IMR-90 (cell line): ENCODE data around the gene CARD10. TPM values are rescaled to one million over a fixed set of nuclear protein-coding genes. Genes with fewer than 3 reads are reported as not detected.

Source experiments
- ATAC-seq: fragments of 200-7000 bp; cut with Tn5 transposase; 2 replicates; pipeline ENCODE4 v1.9.1; 2020; ENCODE audit warnings: low read depth, mild to moderate bottlenecking, moderate library complexity
- BruUV-seq: library from RNA; stranded (reverse); fragments of 400-500 nt; replicated peaks from 2 replicates; lab custom pipeline; 2021; lab: Mats Ljungman, UMichigan
- CTCF ChIA-PET: fragments of 300-600 bp; formaldehyde crosslinking; extraction: SDS; loops from one replicate; lab custom pipeline; 2021; ENCODE audit warnings: antibody characterized with exemption; lab: Yijun Ruan, JAX
- POLR2A ChIA-PET: fragments of 300-600 bp; sonication (Branson Sonifier 250); formaldehyde crosslinking; loops from one replicate; lab custom pipeline; 2022; ENCODE audit warnings: antibody characterized with exemption; ENCODE audit not compliant: unreplicated experiment; lab: Charles Lee
- DNase-seq: peaks from one replicate; pipeline ENCODE4 v3.0.0; 2013
- H2AFZ ChIP-seq: replicated peaks from 2 replicates; pipeline ENCODE3; 2013; ENCODE audit warnings: low read length, mild to moderate bottlenecking; ENCODE audit not compliant: poor library complexity
- H2AK5ac ChIP-seq: 2 replicates; pipeline ENCODE4 v1.6.1; 2013; ENCODE audit warnings: low read depth, low read length, inconsistent platforms
- H2AK9ac ChIP-seq: replicated peaks from 2 replicates; pipeline ENCODE3; 2013; ENCODE audit warnings: mild to moderate bottlenecking, low read depth, low read length, moderate library complexity; ENCODE audit not compliant: poor library complexity
- H2BK120ac ChIP-seq: 2 replicates; pipeline ENCODE4 v1.6.1; 2013; ENCODE audit warnings: low read depth, low read length, inconsistent platforms
- H2BK15ac ChIP-seq: 3 replicates; pipeline ENCODE4 v1.6.1; 2013; ENCODE audit warnings: low read depth, low read length, inconsistent platforms
- H2BK20ac ChIP-seq: 2 replicates; pipeline ENCODE4 v1.6.1; 2013; ENCODE audit warnings: low read depth, mild to moderate bottlenecking, inconsistent platforms, low read length, moderate library complexity
- H2BK5ac ChIP-seq: 2 replicates; pipeline ENCODE4 v1.6.1; 2013; ENCODE audit warnings: mild to moderate bottlenecking, low read depth, low read length, inconsistent platforms; ENCODE audit not compliant: poor library complexity, severe bottlenecking
- H3K14ac ChIP-seq: replicated peaks from 2 replicates; pipeline ENCODE4 v1.6.1; 2013; ENCODE audit warnings: low read depth, low read length, inconsistent platforms
- H3K18ac ChIP-seq: 2 replicates; pipeline ENCODE4 v1.6.1; 2013; ENCODE audit warnings: low read depth, low read length, control low read depth
- H3K23ac ChIP-seq: 2 replicates; pipeline ENCODE4 v1.6.1; 2013; ENCODE audit warnings: low read depth, low read length, inconsistent platforms
- H3K27ac ChIP-seq: 2 replicates; pipeline ENCODE4 v1.5.1; 2013; ENCODE audit warnings: mild to moderate bottlenecking, control low read depth, low read length; ENCODE audit not compliant: insufficient read depth
- H3K27me3 ChIP-seq: 2 replicates; pipeline ENCODE4 v1.6.1; 2013; ENCODE audit warnings: low read length; ENCODE audit not compliant: control insufficient read depth, insufficient read depth
- H3K36me3 ChIP-seq: 2 replicates; pipeline ENCODE4 v1.6.1; 2013; ENCODE audit warnings: low read length, mixed read lengths; ENCODE audit not compliant: control insufficient read depth, insufficient read depth
- H3K4ac ChIP-seq: 2 replicates; pipeline ENCODE4 v1.6.1; 2013; ENCODE audit warnings: low read depth, low read length, inconsistent platforms
- H3K4me1 ChIP-seq: 2 replicates; pipeline ENCODE4 v1.6.1; 2013; ENCODE audit warnings: low read length, mixed read lengths; ENCODE audit not compliant: control insufficient read depth, insufficient read depth
- H3K4me2 ChIP-seq: 2 replicates; pipeline ENCODE4 v1.6.1; 2013; ENCODE audit warnings: low read depth, mild to moderate bottlenecking, control low read depth, low read length, moderate library complexity
- H3K4me3 ChIP-seq: 2 replicates; pipeline ENCODE4 v1.5.1; 2013; ENCODE audit warnings: low read depth, mild to moderate bottlenecking, control low read depth, low read length, moderate library complexity; ENCODE audit not compliant: insufficient read depth
- H3K56ac ChIP-seq: 2 replicates; pipeline ENCODE4 v1.6.1; 2013; ENCODE audit warnings: low read length, inconsistent platforms; ENCODE audit not compliant: insufficient read depth; ENCODE audit errors: extremely low read depth
- H3K79me1 ChIP-seq, 2 experiments: 2 replicates each; pipeline ENCODE4 v1.6.1; 2013; ENCODE audit warnings: low read length in 2 of 2, inconsistent platforms in 1 of 2, low read depth in 1 of 2
- H3K9ac ChIP-seq: 2 replicates; pipeline ENCODE4 v1.6.1; 2013; ENCODE audit warnings: low read depth, low read length, control low read depth
- H3K9me1 ChIP-seq: 2 replicates; pipeline ENCODE4 v1.6.1; 2013; ENCODE audit warnings: low read length, inconsistent platforms; ENCODE audit not compliant: insufficient read depth
- H3K9me3 ChIP-seq: 2 replicates; pipeline ENCODE4 v1.6.1; 2013; ENCODE audit warnings: low read length; ENCODE audit not compliant: control insufficient read depth, insufficient read depth
- H4K20me1 ChIP-seq: 2 replicates; pipeline ENCODE4 v1.6.1; 2013; ENCODE audit warnings: low read length, inconsistent platforms; ENCODE audit not compliant: insufficient read depth
- H4K5ac ChIP-seq: 2 replicates; pipeline ENCODE4 v1.6.1; 2013; ENCODE audit warnings: mild to moderate bottlenecking, low read depth, low read length, control low read depth
- H4K8ac ChIP-seq, 2 experiments: 2 replicates each; pipeline ENCODE4 v1.6.1; 2013; ENCODE audit warnings: low read depth in 2 of 2, low read length in 2 of 2, control low read depth in 1 of 2, inconsistent platforms in 1 of 2
- H4K91ac ChIP-seq: 2 replicates; pipeline ENCODE4 v1.6.1; 2013; ENCODE audit warnings: low read depth, low read length, inconsistent platforms; ENCODE audit not compliant: insufficient read depth
- BHLHE40 ChIP-seq: fragments of 150-350 bp; IDR thresholded peaks from 2 replicates; pipeline ENCODE4 v1.6.1; 2016; ENCODE audit warnings: mild to moderate bottlenecking, low read depth, low read length
- CHD1 ChIP-seq: IDR thresholded peaks from 2 replicates; pipeline ENCODE4 v1.6.1; 2012; ENCODE audit warnings: low read depth, low read length, improper control_type of control experiment
- ELK1 ChIP-seq: fragments of 150-350 bp; IDR thresholded peaks from 2 replicates; pipeline ENCODE4 v1.6.1; 2016; ENCODE audit warnings: low read depth, mild to moderate bottlenecking, low read length, moderate library complexity, borderline replicate concordance
- FOS ChIP-seq: fragments of 150-350 bp; IDR thresholded peaks from 2 replicates; pipeline ENCODE4 v1.6.1; 2016; ENCODE audit warnings: low read depth, low read length
- MXI1 ChIP-seq: IDR thresholded peaks from 2 replicates; pipeline ENCODE4 v1.6.1; 2012; ENCODE audit warnings: low read depth, mild to moderate bottlenecking, low read length, moderate library complexity, borderline replicate concordance
- NFE2L2 ChIP-seq: fragments of 150-350 bp; IDR thresholded peaks from 2 replicates; pipeline ENCODE4 v1.6.1; 2016; ENCODE audit warnings: low read depth, mild to moderate bottlenecking, low read length
- POLR2A ChIP-seq: IDR thresholded peaks from 2 replicates; pipeline ENCODE4 v1.6.1; 2012; ENCODE audit warnings: mild to moderate bottlenecking, low read depth, low read length
- RFX5 ChIP-seq: IDR thresholded peaks from 2 replicates; pipeline ENCODE4 v1.8.0; 2012; ENCODE audit warnings: low read depth, mild to moderate bottlenecking, low read length, moderate library complexity
- SMC3 ChIP-seq: fragments of 150-350 bp; IDR thresholded peaks from 2 replicates; pipeline ENCODE4 v1.6.1; 2016; ENCODE audit warnings: low read depth, mild to moderate bottlenecking, antibody characterized with exemption, low read length, moderate library complexity
- USF2 ChIP-seq: fragments of 150-350 bp; IDR thresholded peaks from 2 replicates; pipeline ENCODE4 v1.6.1; 2017; ENCODE audit warnings: mild to moderate bottlenecking, antibody characterized with exemption, low read length, low read depth
- WGBS, 2 experiments: methylation state at CpG; one replicate each; pipeline versions ENCODE4 v1.1.5 to v1.1.7; 2013; ENCODE audit warnings: missing lambda C conversion rate in 2 of 2; ENCODE audit not compliant: insufficient read length in 1 of 2; ENCODE audit errors: extremely low coverage in 2 of 2; 5-methylcytosine and 5-hydroxymethylcytosine counted together
- dilution Hi-C: fragments of 300-500 bp; cut with HindIII; formaldehyde crosslinking; loops from one replicate; pipeline ENCODE4 v1.14.3; 2018; ENCODE audit warnings: low sequenced_read_pairs; ENCODE audit not compliant: unreplicated experiment
- in situ Hi-C: fragments of 300-500 bp; cut with MboI; formaldehyde crosslinking; loops from 3 replicates; pipeline ENCODE4 v1.14.3; 2019; ENCODE audit warnings: low sequenced_read_pairs, inconsistent platforms, mixed read lengths
- intact Hi-C: fragments of 100-400 bp; cut with micrococcal nuclease; formaldehyde crosslinking; loops from 2 replicates; pipeline ENCODE4 v1.10.0; 2022
- polyA plus RNA-seq, 3 experiments: library from polyadenylated mRNA; depleted of rRNA; stranded (reverse); fragments of >200 nt; gene quantifications; 2 replicates each; pipeline ENCODE4 v1.2.3, GENCODE V29; 2012; ENCODE audit warnings: low replicate concordance in 1 of 3
- total RNA-seq: library from RNA; depleted of rRNA; stranded (reverse); fragments of >200 nt; gene quantifications from 2 replicates; pipeline ENCODE4 v1.2.3, GENCODE V29; 2012

CARD10 gene
- total and polyA plus RNA-seq, 2 of the 4 experiments (the other 2 are of a cell fraction), result 6.1 to 18.4 TPM

- Histone ChIP-seq H3K18ac (no peak overlapping the region), H3K4me1 (peaks cover 11% of the 10 kb centered on the region), H3K56ac (no peak overlapping the region), H2BK20ac (no peak overlapping the region), H2BK15ac (no peak overlapping the region), H3K14ac (no peak overlapping the region), H3K9me1 (peaks cover 4% of the 10 kb centered on the region), H3K4ac (no peak overlapping the region), H3K9me3 (no peaks in the 10 kb centered on the region), H4K5ac (no peak overlapping the region), H2AFZ (no peak overlapping the region), H2BK120ac (no peak overlapping the region), H3K23ac (no peak overlapping the region), H4K8ac (no peak overlapping the region), H3K79me1 (peaks cover 0 to 11% of the 10 kb centered on the region in 2 experiments; a peak in 2 of 4 replicates), H3K36me3 (peaks cover 31% of the 10 kb centered on the region), H3K4me2 (no peak overlapping the region), H4K91ac (no peak overlapping the region), H2AK9ac (no peak overlapping the region), H4K20me1 (no peaks in the 10 kb centered on the region; the same call in 1 of the 2 replicates), H3K4me3 (no peak overlapping the region), H2BK5ac (no peak overlapping the region), H3K27me3 (no peaks in the 10 kb centered on the region), H2AK5ac (no peak overlapping the region), H3K9ac (no peak overlapping the region), H3K27ac (no peak overlapping the region)
- TF ChIP-seq MXI1 (no peak), ELK1 (no peak), USF2 (no peak), BHLHE40 (no peak), RFX5 (no peak), POLR2A (no peak), NFE2L2 (no peak), SMC3 (no peak), FOS (no peak), CHD1 (no peak)
- WGBS, 2 experiments, result 86% methylated on average over 1 of the region's 4 CpGs; no CpG with 5 or more reads in 1 of the 2 experiments
- intact Hi-C loops, result no loop called here
- ChIA-PET POLR2A (no interaction called here), CTCF (no interaction called here)
- dilution Hi-C loops, result no loop called here
- BruUV-seq, result no TSS peak
- no peak for ATAC-seq
- in situ Hi-C loops, result no loop called here
- no peak for DNase-seq
Observed at GRCh38 chr22:37504964-37505363, 14.3 kb downstream of the CARD10 start.
